ENCODE measurements around the gene BABAM2.

Gene BABAM2

GRCh38 chr2:28188436-28188835 lies 297.9 kb downstream of the BABAM2 start:
- no peak for TF ChIP-seq CTCF (conservative IDR thresholded peaks at IDR 0.05; ENCODE audit: control insufficient read depth, insufficient read depth, low read depth, low read length)
- no peak overlapping the region for H3K4me3 ChIP-seq (ENCODE audit: control insufficient read depth, low read depth, low read length)
- no peak for DNase-seq (ENCODE audit: low read depth)

DNA sequence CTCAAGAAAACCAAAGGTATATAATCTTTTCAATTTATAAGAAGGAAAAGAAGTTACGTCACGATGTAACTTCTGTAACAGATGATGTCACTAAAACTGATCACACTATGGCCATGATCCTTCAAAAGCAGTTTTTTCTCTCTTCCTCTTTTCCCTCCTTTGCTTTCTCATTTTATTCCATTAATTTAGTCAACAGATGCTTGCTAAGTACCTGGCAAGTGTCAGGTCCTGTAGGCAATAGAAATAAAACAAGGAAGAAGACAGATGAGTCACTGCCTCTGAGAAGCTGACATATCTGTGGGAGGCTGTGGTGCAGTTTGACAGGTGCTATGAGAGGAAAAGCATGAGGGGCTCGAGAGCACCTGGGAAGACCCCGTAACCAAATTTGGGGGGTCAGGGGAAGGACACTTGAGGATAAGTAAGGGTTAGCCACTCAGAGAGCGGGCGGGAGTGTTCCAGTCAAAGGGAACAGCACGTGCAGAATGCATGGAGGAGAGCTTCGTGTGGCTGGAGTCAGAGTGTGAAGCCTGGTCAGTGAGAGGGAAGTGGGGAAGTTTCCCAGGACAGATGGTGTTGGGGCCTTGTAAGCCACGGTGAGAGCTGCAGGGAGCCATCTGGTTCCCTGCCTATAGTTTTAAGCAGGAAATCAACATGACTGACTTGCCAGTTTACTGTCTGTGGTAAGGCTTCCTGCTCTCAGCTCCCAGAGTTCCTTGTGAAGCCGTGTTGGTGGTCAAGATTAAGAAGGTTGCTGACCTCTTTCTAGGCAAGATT lies 303.3 kb downstream of the BABAM2 start:
- no peak for DNase-seq (ENCODE audit: low read depth)
- no peak overlapping the region for H3K4me3 ChIP-seq (ENCODE audit: control insufficient read depth, low read depth, low read length)
- TF ChIP-seq CTCF (conservative IDR thresholded peaks at IDR 0.05; ENCODE audit: control insufficient read depth, insufficient read depth, low read depth, low read length) = no peak

DNA sequence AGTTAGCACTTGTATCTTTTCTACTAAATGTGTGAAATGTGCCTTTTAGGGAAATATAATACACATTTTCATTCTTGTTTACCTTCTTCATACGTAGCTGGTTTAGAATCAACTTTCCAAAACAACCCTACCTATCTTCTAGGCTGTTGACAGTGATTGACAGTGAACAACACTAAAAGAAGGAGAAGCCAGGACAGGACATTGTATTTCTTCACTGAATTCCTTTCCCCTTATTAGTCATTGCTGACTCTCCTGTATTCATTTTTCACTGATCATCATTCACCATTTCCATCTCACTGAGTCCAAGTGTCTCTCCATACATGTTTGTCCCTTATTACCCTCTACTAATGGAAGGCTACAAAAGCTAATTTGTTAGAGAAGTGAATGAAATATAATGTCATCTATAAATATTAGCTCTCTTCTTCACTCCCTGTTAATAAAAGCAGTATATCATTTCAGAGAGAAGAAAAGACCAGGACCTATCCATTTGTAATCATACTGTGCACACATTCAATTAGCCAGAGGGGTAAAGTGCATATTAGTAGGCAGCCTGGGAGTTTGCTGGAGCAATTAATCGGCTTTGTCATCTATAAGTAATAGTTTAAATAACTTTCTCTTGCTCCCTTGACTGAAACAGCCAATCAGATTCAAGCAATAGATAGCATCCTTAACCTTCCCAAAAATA lies 309.6 kb downstream of the BABAM2 start:
- no peak overlapping the region for H3K4me3 ChIP-seq (ENCODE audit: control insufficient read depth, low read depth, low read length)
- peak; percentile 20 for DNase-seq (ENCODE audit: low read depth)
- TF ChIP-seq CTCF (conservative IDR thresholded peaks at IDR 0.05; ENCODE audit: control insufficient read depth, insufficient read depth, low read depth, low read length) = no peak

- DNase-seq (ENCODE audit: low read depth) = no peak
- no peak overlapping the region for H3K4me3 ChIP-seq (ENCODE audit: control insufficient read depth, low read depth, low read length)
- no peak for TF ChIP-seq CTCF (conservative IDR thresholded peaks at IDR 0.05; ENCODE audit: control insufficient read depth, insufficient read depth, low read depth, low read length)
Observed at GRCh38 chr2:28201671-28202180, 311.2 kb downstream of the BABAM2 start.

DNA sequence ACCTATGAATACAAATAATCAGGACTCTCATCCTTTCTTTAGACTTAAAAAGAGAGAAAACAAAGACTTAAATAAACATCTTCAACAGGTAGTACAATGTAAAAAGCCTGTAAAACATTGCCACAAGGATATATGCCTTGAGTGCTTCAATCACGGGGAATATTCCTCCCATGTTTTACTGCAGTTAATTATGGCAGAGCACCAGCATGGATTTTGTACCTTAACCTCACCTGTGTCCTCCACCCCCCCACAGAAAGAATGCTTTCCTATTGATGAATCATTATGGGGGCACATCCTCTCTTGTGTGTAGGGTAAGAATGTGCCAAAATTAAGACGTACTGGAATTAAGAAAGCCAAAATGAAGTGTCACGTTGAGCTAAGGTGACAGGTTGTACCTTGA lies 312.2 kb downstream of the BABAM2 start:
- H3K4me3 ChIP-seq (ENCODE audit: control insufficient read depth, low read depth, low read length) = no peak overlapping the region
- no peak for DNase-seq (ENCODE audit: low read depth)
- TF ChIP-seq CTCF (conservative IDR thresholded peaks at IDR 0.05; ENCODE audit: control insufficient read depth, insufficient read depth, low read depth, low read length) = no peak

DNA sequence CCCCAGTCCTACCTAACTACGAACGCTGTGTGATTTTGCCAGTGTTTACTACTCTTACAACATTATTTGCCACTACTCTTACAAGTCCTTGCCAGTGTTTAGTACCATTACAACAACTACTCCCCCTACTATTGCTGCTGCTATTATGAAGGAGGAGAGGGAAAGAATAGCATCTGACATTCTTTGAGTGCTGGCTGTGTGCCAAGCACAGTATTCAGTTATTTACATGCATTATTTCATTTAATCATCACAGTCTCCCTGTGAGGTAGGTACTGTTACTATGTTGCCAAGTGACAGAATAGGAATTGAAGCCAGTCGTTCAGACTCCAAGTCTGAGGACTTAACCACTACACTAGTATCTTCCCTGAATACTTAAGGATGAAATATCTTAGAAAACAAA lies 316.2 kb downstream of the BABAM2 start:
- H3K4me3 ChIP-seq (ENCODE audit: control insufficient read depth, low read depth, low read length) = no peak overlapping the region
- DNase-seq (ENCODE audit: low read depth) = no peak
- TF ChIP-seq CTCF (conservative IDR thresholded peaks at IDR 0.05; ENCODE audit: control insufficient read depth, insufficient read depth, low read depth, low read length) = no peak
